C4-2B (cell line): Measurements from ENCODE around the gene HSPG2.

ENCODE experiments used
- CTCF ChIP-seq: fragments of 450-650 bp; conservative IDR thresholded peaks from 2 replicates; pipeline ENCODE4 v1.5.1; 2017; ENCODE audit warnings: mild to moderate bottlenecking
- ZFX ChIP-seq: fragments of 450-650 bp; IDR thresholded peaks from 2 replicates; pipeline ENCODE4 v1.6.1; 2017

DNA sequence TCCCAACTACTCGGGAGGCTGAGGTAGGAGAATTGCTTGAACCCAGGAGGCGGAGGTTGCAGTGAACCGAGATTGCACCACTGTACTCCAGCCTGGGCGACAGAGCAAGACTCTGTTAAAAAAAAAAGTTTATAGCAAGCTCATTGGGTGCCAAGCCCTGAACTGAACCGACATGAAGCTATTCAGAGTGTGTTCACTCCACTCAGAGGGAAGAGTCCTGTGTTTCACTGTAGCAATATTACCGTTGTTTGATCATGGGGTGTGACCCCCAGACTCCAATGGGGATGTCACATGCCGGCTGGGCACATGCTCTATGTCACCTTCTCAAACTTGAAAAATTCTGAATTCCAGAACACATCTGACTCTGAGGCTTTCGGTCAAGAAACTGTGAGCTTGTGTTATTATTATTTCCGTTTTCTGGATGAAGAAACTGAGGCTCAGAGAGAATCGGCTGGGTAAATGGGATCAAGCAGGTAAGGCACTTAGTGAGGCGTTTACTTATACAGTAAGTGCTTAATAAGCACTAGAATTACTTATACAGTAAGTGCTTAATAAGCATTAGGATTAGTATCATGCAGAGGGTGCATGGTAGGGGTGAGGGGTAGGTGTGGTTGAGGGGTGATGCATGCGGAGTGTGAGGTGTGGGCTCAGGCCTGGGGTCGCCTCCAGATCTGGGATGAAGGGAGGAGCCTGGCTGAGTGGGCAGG is 36.2 kb downstream of the HSPG2 start:
- TF ChIP-seq CTCF = no peak
- TF ChIP-seq ZFX = no peak
